Glutamatergic neuron (in vitro differentiated cells): ENCODE measurements around the gene TRPM2. TPM values are rescaled to one million over a fixed set of nuclear protein-coding genes. Genes with fewer than 3 reads are reported as not detected.
A peak's percentile ranks its signal among the peaks of the same experiment; 100 is the strongest.

Experiments used
- DNase-seq: peaks from one replicate; pipeline ENCODE4 v3.0.0; 2022
- H3K27ac Mint-ChIP-seq: one replicate; pipeline ENCODE4 v1.8.0; 2020; ENCODE audit warnings: mild to moderate bottlenecking, mixed read lengths, inconsistent platforms; ENCODE audit not compliant: unreplicated experiment
- H3K27me3 Mint-ChIP-seq: one replicate; pipeline ENCODE4 v1.8.0; 2020; ENCODE audit warnings: mild to moderate bottlenecking, moderate library complexity, mixed read lengths, inconsistent platforms; ENCODE audit not compliant: unreplicated experiment
- H3K36me3 Mint-ChIP-seq: one replicate; pipeline ENCODE4 v1.8.0; 2020; ENCODE audit warnings: mild to moderate bottlenecking, mixed read lengths, inconsistent platforms; ENCODE audit not compliant: unreplicated experiment
- H3K4me1 Mint-ChIP-seq: one replicate; pipeline ENCODE4 v1.8.0; 2020; ENCODE audit warnings: mild to moderate bottlenecking, low read depth, mixed read lengths, inconsistent platforms; ENCODE audit not compliant: unreplicated experiment
- H3K4me3 Mint-ChIP-seq: one replicate; pipeline ENCODE4 v1.8.0; 2020; ENCODE audit warnings: mild to moderate bottlenecking, mixed read lengths, inconsistent platforms; ENCODE audit not compliant: unreplicated experiment
- H3K9me3 Mint-ChIP-seq: one replicate; pipeline ENCODE4 v1.8.0; 2020; ENCODE audit warnings: mild to moderate bottlenecking, moderate library complexity, mixed read lengths, inconsistent platforms; ENCODE audit not compliant: unreplicated experiment
- total RNA-seq: library from RNA; stranded (reverse); fragmentation: NEBNext Ultra II Directional; extraction: Animal tissue kit (Norgen Biotek cat#: 25700); gene quantifications from one replicate; pipeline ENCODE4 v1.2.1, GENCODE V29; 2021; ENCODE audit not compliant: unreplicated experiment
- TF ChIP-seq, protein P1 (sequence below): fragments of 200-600 bp; sonication (generic); IDR thresholded peaks from one replicate; pipeline ENCODE4 v1.5.0; 2021; ENCODE audit not compliant: partially characterized antibody, unreplicated experiment

The TRPM2 gene
- total RNA-seq, 1 donor from 2014 or later = not detected

DNA sequence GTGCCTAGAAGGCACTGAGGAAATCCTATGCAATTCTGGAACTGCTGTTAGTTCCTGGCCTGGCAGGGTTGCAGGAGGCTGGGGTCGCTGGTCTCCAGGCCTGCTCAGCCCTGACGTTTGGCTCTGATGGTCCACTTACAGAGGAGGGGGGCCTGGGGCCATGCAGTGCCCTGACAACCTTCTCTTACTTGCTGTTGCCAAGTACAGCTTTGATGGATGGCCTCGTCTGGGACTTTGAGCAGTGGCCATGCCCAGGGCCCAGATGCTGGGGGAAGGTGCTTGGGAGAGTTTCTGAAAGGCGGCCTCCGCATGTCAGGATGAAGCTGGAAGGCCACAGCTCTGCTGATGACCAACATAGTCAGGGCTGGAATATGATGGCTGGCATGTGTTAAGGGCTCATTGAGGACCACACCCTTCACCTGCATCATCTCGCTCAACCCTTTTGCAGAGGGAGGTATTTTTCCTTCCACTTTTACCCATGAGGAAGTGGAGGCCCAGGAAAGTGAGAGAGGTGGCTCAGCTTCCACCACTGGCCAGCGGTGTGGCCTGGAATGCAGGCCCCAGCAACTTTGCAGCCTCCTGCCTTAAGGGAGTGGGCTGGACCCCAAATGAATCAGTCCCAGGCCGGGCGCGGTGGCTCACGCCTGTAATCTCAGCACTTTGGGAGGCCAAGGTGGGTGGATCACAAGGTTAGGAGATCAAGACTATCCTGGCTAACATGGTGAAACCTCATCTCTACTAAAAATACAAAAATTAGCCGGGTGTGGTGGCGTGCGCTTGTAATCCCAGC, 67.2 kb downstream of the TRPM2 start:
- peaks cover 5% of the 10 kb centered on the region for H3K9me3 Mint-ChIP-seq
- H3K4me1 Mint-ChIP-seq = peaks cover 4% of the 10 kb centered on the region
- H3K27ac Mint-ChIP-seq = no peak overlapping the region
- peaks cover 6% of the 10 kb centered on the region for H3K27me3 Mint-ChIP-seq
- H3K4me3 Mint-ChIP-seq = no peak overlapping the region
- DNase-seq = no peak
- TF ChIP-seq, protein P1, sequence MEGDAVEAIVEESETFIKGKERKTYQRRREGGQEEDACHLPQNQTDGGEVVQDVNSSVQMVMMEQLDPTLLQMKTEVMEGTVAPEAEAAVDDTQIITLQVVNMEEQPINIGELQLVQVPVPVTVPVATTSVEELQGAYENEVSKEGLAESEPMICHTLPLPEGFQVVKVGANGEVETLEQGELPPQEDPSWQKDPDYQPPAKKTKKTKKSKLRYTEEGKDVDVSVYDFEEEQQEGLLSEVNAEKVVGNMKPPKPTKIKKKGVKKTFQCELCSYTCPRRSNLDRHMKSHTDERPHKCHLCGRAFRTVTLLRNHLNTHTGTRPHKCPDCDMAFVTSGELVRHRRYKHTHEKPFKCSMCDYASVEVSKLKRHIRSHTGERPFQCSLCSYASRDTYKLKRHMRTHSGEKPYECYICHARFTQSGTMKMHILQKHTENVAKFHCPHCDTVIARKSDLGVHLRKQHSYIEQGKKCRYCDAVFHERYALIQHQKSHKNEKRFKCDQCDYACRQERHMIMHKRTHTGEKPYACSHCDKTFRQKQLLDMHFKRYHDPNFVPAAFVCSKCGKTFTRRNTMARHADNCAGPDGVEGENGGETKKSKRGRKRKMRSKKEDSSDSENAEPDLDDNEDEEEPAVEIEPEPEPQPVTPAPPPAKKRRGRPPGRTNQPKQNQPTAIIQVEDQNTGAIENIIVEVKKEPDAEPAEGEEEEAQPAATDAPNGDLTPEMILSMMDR = no peak
- peaks cover 8% of the 10 kb centered on the region for H3K36me3 Mint-ChIP-seq

DNA sequence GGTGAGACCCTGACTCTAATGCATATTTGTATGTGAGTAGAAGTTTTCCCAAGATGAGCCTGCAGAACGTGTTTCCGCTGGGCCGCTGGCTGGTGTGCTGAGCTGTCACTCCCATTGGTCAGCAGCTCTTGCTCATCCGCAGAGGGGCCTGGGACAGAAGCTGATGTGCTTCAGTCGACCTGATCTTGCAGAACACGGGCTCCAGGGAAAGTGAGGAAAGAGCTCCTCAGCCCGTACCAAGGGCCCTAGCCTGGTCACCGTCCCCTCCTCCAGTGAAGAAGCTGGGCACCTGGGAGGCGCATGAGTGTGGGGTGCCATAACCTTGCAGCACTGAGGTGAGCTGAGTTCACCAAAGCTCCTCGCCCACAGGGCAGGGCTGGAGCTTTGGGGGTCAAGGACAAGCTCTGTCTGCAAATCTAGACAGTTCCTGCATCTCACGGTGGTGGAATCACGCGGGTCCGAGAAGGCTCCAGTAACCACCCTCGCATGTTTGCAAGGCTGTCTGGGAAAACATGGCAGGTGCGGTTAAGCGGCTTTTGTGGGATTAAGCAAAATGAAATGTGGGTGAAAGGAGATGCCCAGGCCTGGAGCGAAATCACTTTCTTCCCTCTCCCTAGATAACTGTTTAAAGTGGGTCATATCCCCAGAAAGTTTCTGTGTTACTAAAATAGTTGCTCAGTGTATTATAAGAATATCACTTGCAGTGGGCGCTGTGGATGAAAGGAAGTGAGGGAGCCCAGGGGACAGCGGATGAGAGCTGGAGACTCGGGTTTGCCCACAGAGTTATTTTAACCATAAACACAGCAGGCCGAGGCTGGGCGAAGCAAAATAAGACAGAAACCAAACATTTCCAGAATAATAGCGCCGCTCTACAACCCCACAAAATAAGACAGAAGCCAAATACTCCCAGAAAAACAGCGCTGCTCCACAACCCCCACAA, 68.8 kb downstream of the TRPM2 start:
- Mint-ChIP-seq H3K36me3 (peaks cover 8% of the 10 kb centered on the region), H3K27me3 (peaks cover 6% of the 10 kb centered on the region), H3K27ac (no peak overlapping the region), H3K4me1 (peaks cover 4% of the 10 kb centered on the region), H3K4me3 (no peak overlapping the region), H3K9me3 (peaks cover 5% of the 10 kb centered on the region)
- TF ChIP-seq, protein P1 = no peak
- DNase-seq = no peak

GRCh38 chr21:44423312-44423821, 69.9 kb downstream of the TRPM2 start:
- H3K4me1 Mint-ChIP-seq = peaks cover 4% of the 10 kb centered on the region
- peak overlapping the region; percentile 8 for H3K4me3 Mint-ChIP-seq

DNA sequence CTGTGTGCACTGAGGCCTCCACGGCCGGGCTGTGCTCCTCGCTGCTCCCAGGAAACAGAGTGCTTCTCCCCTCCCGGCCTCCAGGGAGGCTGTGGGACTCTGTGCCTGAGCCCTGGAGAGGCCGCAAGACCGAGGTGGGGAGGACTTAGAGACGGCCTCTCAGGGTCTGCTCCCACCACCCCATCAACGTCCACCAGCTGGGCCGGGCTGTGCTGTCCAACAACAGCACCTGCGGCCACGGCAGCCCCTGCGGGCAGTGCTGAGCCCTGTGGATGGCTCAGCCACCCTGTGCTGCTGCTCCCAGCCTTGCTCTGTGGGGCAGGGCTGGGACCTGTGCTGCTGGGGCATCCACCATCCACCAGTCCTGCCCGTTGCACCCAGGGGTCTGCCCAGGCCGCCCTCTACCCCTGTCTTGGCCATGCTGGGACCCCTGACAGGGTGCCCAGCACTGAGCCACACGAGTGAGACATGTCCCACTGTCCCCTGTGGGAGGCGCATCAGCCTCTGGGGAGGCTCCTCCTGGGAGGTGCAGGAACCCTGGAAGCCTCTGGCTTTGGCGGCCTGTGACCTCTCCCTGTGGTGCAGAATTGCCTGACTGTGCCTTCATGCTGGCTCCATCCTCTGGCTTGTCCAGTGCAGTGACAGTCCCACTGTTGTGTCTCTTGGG, 70.7 kb downstream of the TRPM2 start:
- H3K27me3 Mint-ChIP-seq = peaks cover 6% of the 10 kb centered on the region
- peaks cover 8% of the 10 kb centered on the region for H3K36me3 Mint-ChIP-seq
- no peak overlapping the region for H3K4me3 Mint-ChIP-seq
- DNase-seq = no peak
- TF ChIP-seq, protein P1 = no peak
- H3K9me3 Mint-ChIP-seq = peaks cover 6% of the 10 kb centered on the region
- H3K4me1 Mint-ChIP-seq = peaks cover 4% of the 10 kb centered on the region
- H3K27ac Mint-ChIP-seq = no peak overlapping the region

More at GRCh38 chr21:44423312-44423821, 69.9 kb downstream of the TRPM2 start:
- TF ChIP-seq, protein P1 = no peak
- peaks cover 6% of the 10 kb centered on the region for H3K9me3 Mint-ChIP-seq
- H3K27ac Mint-ChIP-seq = peak overlapping the region; percentile 19
- DNase-seq = peak; percentile 50
- peaks cover 8% of the 10 kb centered on the region for H3K36me3 Mint-ChIP-seq
- H3K27me3 Mint-ChIP-seq = peaks cover 6% of the 10 kb centered on the region
